MCF 10A (cell line): ENCODE data around the gene ADPGK. TPM values are rescaled to one million over a fixed set of nuclear protein-coding genes. Genes with fewer than 3 reads are reported as not detected.

Source experiments
- BruUV-seq: library from RNA; stranded (reverse); fragments of 400-500 nt; replicated peaks from 2 replicates; lab custom pipeline; 2021; lab: Mats Ljungman, UMichigan
- CTCF ChIA-PET: fragments of 300-600 bp; sonication (Branson Sonifier 250); formaldehyde crosslinking; extraction: SDS; loops from one replicate; lab custom pipeline; 2021; ENCODE audit warnings: antibody characterized with exemption, inconsistent platforms; lab: Yijun Ruan, JAX
- POLR2A ChIA-PET: fragments of 300-600, 350-650 bp; sonication (Branson Sonifier 250); formaldehyde crosslinking; extraction: SDS; loops from one replicate; lab custom pipeline; 2020; ENCODE audit warnings: antibody characterized with exemption, inconsistent platforms; lab: Yijun Ruan, JAX
- DNase-seq: peaks from one replicate; pipeline ENCODE4 v3.0.0-alpha.2; 2018; ENCODE audit not compliant: unreplicated experiment
- H3K27ac Mint-ChIP-seq: one replicate; pipeline ENCODE4 v1.8.0; 2022; ENCODE audit warnings: mild to moderate bottlenecking, low read depth, mixed read lengths; ENCODE audit not compliant: unreplicated experiment
- H3K27me3 Mint-ChIP-seq: one replicate; pipeline ENCODE4 v1.8.0; 2022; ENCODE audit warnings: mixed read lengths; ENCODE audit not compliant: insufficient read depth, unreplicated experiment
- H3K36me3 Mint-ChIP-seq: one replicate; pipeline ENCODE4 v1.8.0; 2022; ENCODE audit warnings: mild to moderate bottlenecking, moderate library complexity, mixed read lengths; ENCODE audit not compliant: insufficient read depth, unreplicated experiment
- H3K4me1 Mint-ChIP-seq: one replicate; pipeline ENCODE4 v1.8.0; 2022; ENCODE audit warnings: mixed read lengths; ENCODE audit not compliant: insufficient read depth, unreplicated experiment
- H3K4me3 Mint-ChIP-seq: one replicate; pipeline ENCODE4 v1.8.0; 2022; ENCODE audit warnings: mild to moderate bottlenecking, moderate library complexity, mixed read lengths; ENCODE audit not compliant: unreplicated experiment
- H3K9me3 Mint-ChIP-seq: one replicate; pipeline ENCODE4 v1.8.0; 2022; ENCODE audit warnings: mixed read lengths; ENCODE audit not compliant: unreplicated experiment
- intact Hi-C: fragments of 100-400 bp; cut with micrococcal nuclease; formaldehyde crosslinking; loops from 2 replicates; pipeline ENCODE4 v1.14.1; 2022
- total RNA-seq: library from RNA; stranded (reverse); gene quantifications from 2 replicates; pipeline ENCODE4 v1.2.3, GENCODE V29; 2022
- TF ChIP-seq, protein P1 (sequence below): fragments of 200-600 bp; IDR thresholded peaks from one replicate; pipeline ENCODE4 v1.8.0; 2022; ENCODE audit warnings: antibody characterized with exemption, mild to moderate bottlenecking; ENCODE audit not compliant: unreplicated experiment

ADPGK gene
- total RNA-seq, 1 experiment from 2014 or later = 53.7 TPM

DNA sequence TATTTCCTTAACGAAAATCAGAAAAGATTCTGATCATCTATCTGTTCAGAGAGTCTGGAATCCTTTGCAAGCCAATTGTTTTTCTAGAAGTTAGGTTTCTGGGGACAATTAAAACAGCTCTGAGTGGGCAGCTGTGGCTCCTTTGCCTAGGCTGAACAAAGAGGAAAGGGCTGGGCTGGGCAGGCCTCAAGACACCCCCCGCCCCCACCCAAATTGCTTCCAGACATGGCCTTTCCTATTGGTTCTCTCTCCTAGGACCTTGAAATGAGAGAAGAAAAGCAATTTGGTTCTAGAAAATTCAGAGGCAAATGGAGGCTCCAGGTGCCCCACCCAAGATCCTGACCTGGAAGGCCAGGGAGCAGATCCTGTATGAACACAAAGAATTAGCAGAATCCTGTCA, 2.3 kb upstream of the ADPGK start:
- ChIA-PET CTCF (interaction anchor here (2.4 to 2.9 kb wide), 2 partner anchors 10 to 296 kb away, joined by 13 to 17 read pairs; no protein-coding TSS in a partner anchor), POLR2A (interaction anchor here (1.3 kb wide), 1 partner anchor 278 kb away, joined by 5 read pairs; no protein-coding TSS in a partner anchor)
- intact Hi-C loops = loop anchor here (2.0 kb wide), 1 partner anchor 487 kb away; no protein-coding TSS in a partner anchor

DNA sequence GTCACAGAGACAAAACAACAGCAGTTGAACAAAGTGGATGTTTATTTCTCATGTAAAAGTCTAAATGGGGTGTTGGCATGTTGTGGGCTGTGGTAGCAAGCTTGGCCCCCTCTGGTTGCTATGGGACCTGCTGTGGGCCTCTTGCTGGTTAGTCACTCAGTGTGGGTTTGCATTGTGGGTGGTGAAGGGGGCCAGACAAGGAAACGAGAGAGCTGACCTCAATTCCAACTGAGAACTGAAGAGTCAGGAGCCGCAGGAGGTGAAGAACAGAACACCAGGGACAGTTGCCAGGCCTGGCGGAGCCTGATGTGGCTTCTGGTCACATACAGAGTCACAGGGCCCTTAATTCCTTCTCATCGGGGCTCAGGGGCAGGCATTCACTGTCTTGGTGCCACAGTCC, 1.9 kb upstream of the ADPGK start:
- no peaks in the 10 kb centered on the region for H3K9me3 Mint-ChIP-seq
- BruUV-seq = no TSS peak
- peaks cover 13% of the 10 kb centered on the region for H3K27me3 Mint-ChIP-seq
- no peak for DNase-seq
- POLR2A ChIA-PET = interaction anchor here (0.7 to 1.3 kb wide), 4 partner anchors 8 to 848 kb away, joined by 3 to 5 read pairs (median 4); partner anchors contain the start of gene NPTN
- intact Hi-C loops = loop anchor here (2.0 kb wide), 1 partner anchor 487 kb away; no protein-coding TSS in a partner anchor
- TF ChIP-seq, protein P1, sequence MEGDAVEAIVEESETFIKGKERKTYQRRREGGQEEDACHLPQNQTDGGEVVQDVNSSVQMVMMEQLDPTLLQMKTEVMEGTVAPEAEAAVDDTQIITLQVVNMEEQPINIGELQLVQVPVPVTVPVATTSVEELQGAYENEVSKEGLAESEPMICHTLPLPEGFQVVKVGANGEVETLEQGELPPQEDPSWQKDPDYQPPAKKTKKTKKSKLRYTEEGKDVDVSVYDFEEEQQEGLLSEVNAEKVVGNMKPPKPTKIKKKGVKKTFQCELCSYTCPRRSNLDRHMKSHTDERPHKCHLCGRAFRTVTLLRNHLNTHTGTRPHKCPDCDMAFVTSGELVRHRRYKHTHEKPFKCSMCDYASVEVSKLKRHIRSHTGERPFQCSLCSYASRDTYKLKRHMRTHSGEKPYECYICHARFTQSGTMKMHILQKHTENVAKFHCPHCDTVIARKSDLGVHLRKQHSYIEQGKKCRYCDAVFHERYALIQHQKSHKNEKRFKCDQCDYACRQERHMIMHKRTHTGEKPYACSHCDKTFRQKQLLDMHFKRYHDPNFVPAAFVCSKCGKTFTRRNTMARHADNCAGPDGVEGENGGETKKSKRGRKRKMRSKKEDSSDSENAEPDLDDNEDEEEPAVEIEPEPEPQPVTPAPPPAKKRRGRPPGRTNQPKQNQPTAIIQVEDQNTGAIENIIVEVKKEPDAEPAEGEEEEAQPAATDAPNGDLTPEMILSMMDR = no peak
- H3K27ac Mint-ChIP-seq = no peak overlapping the region
- CTCF ChIA-PET = interaction anchor here (2.4 to 2.9 kb wide), 2 partner anchors 10 to 297 kb away, joined by 13 to 17 read pairs; no protein-coding TSS in a partner anchor
- no peak overlapping the region for H3K4me3 Mint-ChIP-seq
- H3K36me3 Mint-ChIP-seq = peaks cover 5% of the 10 kb centered on the region
- peaks cover 13% of the 10 kb centered on the region for H3K4me1 Mint-ChIP-seq

More for the DNA sequence above, 2.3 kb upstream of the ADPGK start:
- no peaks in the 10 kb centered on the region for H3K9me3 Mint-ChIP-seq
- H3K4me1 Mint-ChIP-seq = peaks cover 9% of the 10 kb centered on the region
- no peak for DNase-seq
- peaks cover 5% of the 10 kb centered on the region for H3K36me3 Mint-ChIP-seq
- no TSS peak for BruUV-seq
- H3K4me3 Mint-ChIP-seq = no peak overlapping the region
- no peak overlapping the region for H3K27ac Mint-ChIP-seq
- TF ChIP-seq, protein P1 = no peak
- peaks cover 18% of the 10 kb centered on the region for H3K27me3 Mint-ChIP-seq

DNA sequence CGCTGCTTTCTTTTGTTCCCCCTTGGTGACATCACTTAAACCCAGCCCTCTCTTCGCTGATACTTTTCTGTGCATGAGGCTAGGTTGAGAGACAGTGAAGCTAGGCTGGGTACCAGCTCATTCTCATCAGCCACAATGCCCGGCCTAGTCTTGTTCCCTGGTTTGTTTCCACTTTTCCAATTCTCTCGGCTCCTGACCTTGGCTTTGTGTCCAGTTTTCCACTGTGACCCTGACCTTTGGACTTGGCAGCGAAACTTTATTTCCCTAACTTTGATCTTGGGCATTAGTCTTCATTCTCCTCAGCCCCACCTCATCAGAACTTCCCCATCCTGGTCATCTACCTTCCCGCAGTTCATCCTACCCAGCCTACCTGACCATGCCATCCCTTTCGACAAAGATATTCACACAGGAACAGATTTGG, 908 bp upstream of the ADPGK start:
- H3K4me3 Mint-ChIP-seq = peak overlapping the region; percentile 81
- H3K27ac Mint-ChIP-seq = peak overlapping the region; percentile 61
- TF ChIP-seq, protein P1 = no peak
- peaks cover 5% of the 10 kb centered on the region for H3K36me3 Mint-ChIP-seq
- peaks cover 21% of the 10 kb centered on the region for H3K4me1 Mint-ChIP-seq
- intact Hi-C loops = loop anchor here (1.0 to 5.0 kb wide), 4 partner anchors 297 to 488 kb away; no protein-coding TSS in a partner anchor
- no peaks in the 10 kb centered on the region for H3K9me3 Mint-ChIP-seq
- ChIA-PET POLR2A (interaction anchor here (0.6 to 2.0 kb wide), 7 partner anchors 9 to 791 kb away, joined by 3 to 7 read pairs (median 3); partner anchors contain the start of genes BBS4 and HIGD2B), CTCF (interaction anchor here (0.6 to 2.9 kb wide), 9 partner anchors 11 to 487 kb away, joined by 3 to 17 read pairs (median 3); no protein-coding TSS in a partner anchor)
- peaks cover 4% of the 10 kb centered on the region for H3K27me3 Mint-ChIP-seq
- no TSS peak for BruUV-seq
- no peak for DNase-seq

DNA sequence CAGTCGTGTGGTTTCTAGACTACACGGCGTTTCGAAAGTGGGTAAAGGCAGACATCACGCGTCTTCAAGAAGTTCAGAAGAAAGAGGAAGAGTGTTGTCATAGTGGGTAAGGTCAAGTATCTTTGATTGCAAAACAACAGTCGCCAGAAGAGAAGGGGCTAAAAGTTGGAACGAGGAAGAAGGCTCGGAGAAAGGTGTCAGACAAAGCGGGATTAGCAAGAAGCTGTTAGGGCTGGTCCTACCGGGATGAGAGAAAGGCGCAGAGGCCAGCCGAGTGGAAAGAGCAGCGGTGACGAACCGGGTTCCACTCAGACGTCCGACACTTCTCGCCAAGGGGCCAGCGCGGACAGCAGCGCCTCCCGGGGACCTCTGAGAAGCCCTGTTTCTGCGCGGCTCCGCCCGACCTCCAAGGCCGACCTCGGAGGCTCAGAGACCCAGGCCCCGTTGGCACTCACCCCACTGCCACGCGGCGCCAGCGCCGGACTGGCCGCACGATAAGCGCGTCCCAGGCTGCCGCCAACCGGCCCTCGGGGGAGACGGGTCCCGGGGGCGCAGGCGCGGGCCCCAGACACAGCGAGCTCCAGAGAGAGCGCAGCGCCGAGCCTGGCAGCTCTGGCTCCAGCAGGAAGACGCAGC, 436 bp downstream of the ADPGK start:
- peaks cover 12% of the 10 kb centered on the region for H3K36me3 Mint-ChIP-seq
- peak overlapping the region; percentile 81 for H3K4me3 Mint-ChIP-seq
- TF ChIP-seq, protein P1 = no peak
- H3K4me1 Mint-ChIP-seq = peaks cover 22% of the 10 kb centered on the region
- H3K9me3 Mint-ChIP-seq = no peaks in the 10 kb centered on the region
- no peaks in the 10 kb centered on the region for H3K27me3 Mint-ChIP-seq
- ChIA-PET CTCF (interaction anchor here (0.6 to 1.3 kb wide), 5 partner anchors 183 to 1117 kb away, joined by 3 to 7 read pairs (median 4); no protein-coding TSS in a partner anchor), POLR2A (interaction anchor here (0.5 to 2.8 kb wide), 13 partner anchors 11 to 703 kb away, joined by 3 to 12 read pairs (median 5); partner anchors contain the start of genes BBS4, HIGD2B and NEO1)
- H3K27ac Mint-ChIP-seq = peak overlapping the region; percentile 61
- intact Hi-C loops = loop anchor here (5.0 kb wide), 1 partner anchor 459 kb away; no protein-coding TSS in a partner anchor
- BruUV-seq = no TSS peak
- peak; percentile 54 for DNase-seq
